Measurements from ENCODE around the gene WFDC12. TPM values are rescaled to one million over a fixed set of nuclear protein-coding genes. Genes with fewer than 3 reads are reported as not detected.

Gene WFDC12
- total RNA-seq, 2 experiments from 2014 or later: not detected

- Histone ChIP-seq H3K9me2 (ENCODE audit: insufficient read depth, low read length) (no peaks in the 10 kb centered on the region), H3K36me3 (ENCODE audit: insufficient read depth, low read length) (peaks cover 11% of the 10 kb centered on the region), H2AFZ (ENCODE audit: low read length) (no peak overlapping the region), H3K4me2 (ENCODE audit: low read length) (no peak overlapping the region), H3K4me1 (ENCODE audit: insufficient read depth, low read length, poor library complexity, severe bottlenecking) (no peaks in the 10 kb centered on the region), H3K79me2 (ENCODE audit: insufficient read depth, low read depth, low read length) (no peaks in the 10 kb centered on the region), H3K4me3 (ENCODE audit: low read depth, low read length, poor library complexity, severe bottlenecking) (no peak overlapping the region), H3K9me3 (ENCODE audit: low read length) (0 out of 2 replicates have a peak, but pooled peaks cover under 1% of the 10 kb centered on the region), H3K27ac (ENCODE audit: low read depth, low read length, poor library complexity, severe bottlenecking) (no peak overlapping the region), H4K20me1 (ENCODE audit: insufficient read depth, low read length) (no peaks in the 10 kb centered on the region)
- DNase-seq (ENCODE audit: low spot score): no peak
- POLR2A ChIA-PET: no interaction called here
- no TSS peak for BruUV-seq (replicated peaks)
- CTCF ChIA-PET (ENCODE audit: unreplicated experiment): no interaction called here
- TF ChIP-seq CTCF (conservative IDR thresholded peaks at IDR 0.05; ENCODE audit: low read length) (no peak), EZH2phosphoT487 (IDR thresholded peaks at IDR 0.05; ENCODE audit: borderline replicate concordance, low read depth, low read length) (no peak)
- intact Hi-C loops (cut with micrococcal nuclease; ENCODE audit: unreplicated experiment): no loop called here
Measured at GRCh38 chr20:45087814-45088213, 36.5 kb downstream of the WFDC12 start.

- CTCF ChIA-PET (ENCODE audit: unreplicated experiment): no interaction called here
- H2AFZ ChIP-seq (ENCODE audit: low read length): no peak overlapping the region
- H3K9me3 ChIP-seq (ENCODE audit: low read length): peaks cover 6% of the 10 kb centered on the region; the same call in 1 of the 2 replicates
- no peak overlapping the region for H3K4me3 ChIP-seq (ENCODE audit: low read depth, low read length, poor library complexity, severe bottlenecking)
- no peaks in the 10 kb centered on the region for H3K79me2 ChIP-seq (ENCODE audit: insufficient read depth, low read depth, low read length)
- H3K36me3 ChIP-seq (ENCODE audit: insufficient read depth, low read length): peaks cover 17% of the 10 kb centered on the region
- H3K9me2 ChIP-seq (ENCODE audit: insufficient read depth, low read length): no peaks in the 10 kb centered on the region
- no peak overlapping the region for H3K27ac ChIP-seq (ENCODE audit: low read depth, low read length, poor library complexity, severe bottlenecking)
- no peak for DNase-seq (ENCODE audit: low spot score)
- BruUV-seq (replicated peaks): no TSS peak
- POLR2A ChIA-PET: no interaction called here
- no peaks in the 10 kb centered on the region for H3K4me1 ChIP-seq (ENCODE audit: insufficient read depth, low read length, poor library complexity, severe bottlenecking)
- intact Hi-C loops (cut with micrococcal nuclease; ENCODE audit: unreplicated experiment): no loop called here
- H3K4me2 ChIP-seq (ENCODE audit: low read length): no peak overlapping the region
- no peak for TF ChIP-seq CTCF (conservative IDR thresholded peaks at IDR 0.05; ENCODE audit: low read length)
- TF ChIP-seq EZH2phosphoT487 (IDR thresholded peaks at IDR 0.05; ENCODE audit: borderline replicate concordance, low read depth, low read length): no peak
- H4K20me1 ChIP-seq (ENCODE audit: insufficient read depth, low read length): no peaks in the 10 kb centered on the region
Measured at GRCh38 chr20:45087097-45087790, 37.0 kb downstream of the WFDC12 start.

GRCh38 chr20:45085867-45086266, 38.4 kb downstream of the WFDC12 start:
- intact Hi-C loops (cut with micrococcal nuclease; ENCODE audit: unreplicated experiment): no loop called here
- POLR2A ChIA-PET: interaction anchor here (0.9 kb wide), 1 partner anchor 36 kb away, joined by 3 read pairs; no protein-coding TSS in a partner anchor
- Histone ChIP-seq H4K20me1 (ENCODE audit: insufficient read depth, low read length) (no peaks in the 10 kb centered on the region), H3K4me3 (ENCODE audit: low read depth, low read length, poor library complexity, severe bottlenecking) (no peak overlapping the region), H3K4me1 (ENCODE audit: insufficient read depth, low read length, poor library complexity, severe bottlenecking) (no peaks in the 10 kb centered on the region), H3K36me3 (ENCODE audit: insufficient read depth, low read length) (peaks cover 31% of the 10 kb centered on the region), H3K9me2 (ENCODE audit: insufficient read depth, low read length) (no peaks in the 10 kb centered on the region), H2AFZ (ENCODE audit: low read length) (no peak overlapping the region), H3K9me3 (ENCODE audit: low read length) (peaks cover 7% of the 10 kb centered on the region; the same call in 1 of the 2 replicates), H3K4me2 (ENCODE audit: low read length) (no peak overlapping the region), H3K79me2 (ENCODE audit: insufficient read depth, low read depth, low read length) (no peaks in the 10 kb centered on the region), H3K27ac (ENCODE audit: low read depth, low read length, poor library complexity, severe bottlenecking) (no peak overlapping the region)
- DNase-seq (ENCODE audit: low spot score): no peak
- TF ChIP-seq EZH2phosphoT487 (IDR thresholded peaks at IDR 0.05; ENCODE audit: borderline replicate concordance, low read depth, low read length) (no peak), CTCF (conservative IDR thresholded peaks at IDR 0.05; ENCODE audit: low read length) (peak; percentile 27; the same call in 1 of the 2 replicates)
- CTCF ChIA-PET (ENCODE audit: unreplicated experiment): no interaction called here
- BruUV-seq (replicated peaks): no TSS peak

Data from OCI-LY7 (cell line).